Tibial nerve (tissue), 4 donors: Measurements from ENCODE around the gene STAT5A. TPM values are rescaled to one million over a fixed set of nuclear protein-coding genes. Genes with fewer than 3 reads are reported as not detected.
A peak's percentile ranks its signal among the peaks of the same experiment; 100 is the strongest.

Source experiments
- DNase-seq, 2 donors: peaks; one replicate each; pipeline ENCODE4 v3.0.0-alpha.2; 2019; ENCODE audit warnings: low spot score in 2 of 2
- H3K27ac ChIP-seq, 4 donors: fragments of 200-600 bp; sonication (generic) in 3 of 4; one replicate each; pipeline ENCODE4 v1.5.1; 2017 to 2019; ENCODE audit warnings: mild to moderate bottlenecking in 1 of 4
- H3K27me3 ChIP-seq, 2 donors: fragments of 200-600 bp; sonication (generic) in 1 of 2; one replicate each; pipeline versions ENCODE4 v1.5.1 to v1.6.0; 2017 to 2019
- H3K36me3 ChIP-seq, 3 donors: fragments of 200-600 bp; sonication (generic); one replicate each; pipeline ENCODE4 v1.5.1; 2018 to 2019
- H3K4me1 ChIP-seq, 4 donors: fragments of 200-600 bp; sonication (generic) in 3 of 4; one replicate each; pipeline ENCODE4 v1.5.1; 2017 to 2019
- H3K4me3 ChIP-seq, 4 donors: fragments of 200-600 bp; sonication (generic) in 3 of 4; one replicate each; pipeline ENCODE4 v1.5.1; 2017 to 2019; ENCODE audit warnings: mild to moderate bottlenecking in 1 of 4, moderate library complexity in 1 of 4
- H3K9me3 ChIP-seq, 4 donors: fragments of 200-600 bp; sonication (generic) in 3 of 4; one replicate each; pipeline ENCODE4 v1.5.1; 2017 to 2019
- CTCF ChIP-seq, 5 experiments: fragments of 200-600 bp in 3 of 5; fragments of 450-650 bp in 2 of 5; sonication (generic) in 3 of 5; IDR thresholded peaks; one replicate each; pipeline ENCODE4 v1.5.1; 2016 to 2019; ENCODE audit warnings: antibody characterized with exemption in 5 of 5, mild to moderate bottlenecking in 3 of 5, moderate library complexity in 2 of 5
- EP300 ChIP-seq, 2 donors: sonication (generic); formaldehyde crosslinking; IDR thresholded peaks; one replicate each; pipeline ENCODE4 v1.6.1; 2017; ENCODE audit warnings: antibody characterized with exemption in 2 of 2, mild to moderate bottlenecking in 1 of 2
- POLR2A ChIP-seq, 2 donors: fragments of 450-650 bp; IDR thresholded peaks; one replicate each; pipeline ENCODE4 v1.6.1; 2017; ENCODE audit warnings: antibody characterized with exemption in 2 of 2, mild to moderate bottlenecking in 2 of 2, moderate library complexity in 2 of 2
- WGBS, 2 donors: methylation state at CpG; one replicate each; pipeline ENCODE4 v1.1.5; 2018; 5-methylcytosine and 5-hydroxymethylcytosine counted together
- total RNA-seq, 4 donors: library from RNA; depleted of rRNA; stranded (reverse); fragments of >200 nt; gene quantifications; one replicate each; pipeline ENCODE4 v1.1.0, GENCODE V29; 2016

STAT5A gene
- total RNA-seq, 4 donors from 2014 or later, result 95.2 to 150 (median 127) TPM

GRCh38 chr17:42266462-42266861, 21.8 kb upstream of the STAT5A start:
- Histone ChIP-seq H3K4me1 (peaks cover 0 to 32% (median 8%) of the 10 kb centered on the region in 4 donors), H3K9me3 (no peaks in the 10 kb centered on the region), H3K36me3 (no peaks in the 10 kb centered on the region), H3K4me3 (no peak overlapping the region), H3K27me3 (no peaks in the 10 kb centered on the region), H3K27ac (no peak overlapping the region)
- TF ChIP-seq CTCF (IDR thresholded peaks at IDR 0.05) (no peak), POLR2A (IDR thresholded peaks at IDR 0.05) (no peak), EP300 (IDR thresholded peaks at IDR 0.05) (no peak)
- WGBS, 2 donors, result 87 to 96% methylated on average over 2 of the region's 2 CpGs
- DNase-seq, result no peak

GRCh38 chr17:42266918-42267766, 21.2 kb upstream of the STAT5A start:
- no peak overlapping the region for H3K4me3 ChIP-seq
- H3K4me1 ChIP-seq, result peaks cover 0 to 38% (median 8%) of the 10 kb centered on the region in 4 donors
- WGBS, 2 donors, result 58 to 67% methylated on average over 9 of the region's 9 CpGs
- no peaks in the 10 kb centered on the region for H3K9me3 ChIP-seq
- TF ChIP-seq EP300 (IDR thresholded peaks at IDR 0.05) (no peak), POLR2A (IDR thresholded peaks at IDR 0.05) (no peak), CTCF (IDR thresholded peaks at IDR 0.05) (no peak)
- H3K27ac ChIP-seq, result no peak overlapping the region
- H3K36me3 ChIP-seq, result no peaks in the 10 kb centered on the region
- H3K27me3 ChIP-seq, result no peaks in the 10 kb centered on the region
- DNase-seq, result no peak

GRCh38 chr17:42268236-42268635, 20.1 kb upstream of the STAT5A start:
- no peak for TF ChIP-seq CTCF (IDR thresholded peaks at IDR 0.05)
- TF ChIP-seq EP300 (IDR thresholded peaks at IDR 0.05), result no peak
- no peak for TF ChIP-seq POLR2A (IDR thresholded peaks at IDR 0.05)
- 91% methylated on average over 5 of the region's 5 CpGs for WGBS, 2 donors

GRCh38 chr17:42270170-42270535, 18.1 kb upstream of the STAT5A start:
- Histone ChIP-seq H3K27me3 (no peaks in the 10 kb centered on the region), H3K4me1 (peaks cover 0 to 68% (median 27%) of the 10 kb centered on the region in 4 donors), H3K9me3 (no peaks in the 10 kb centered on the region), H3K4me3 (no peak overlapping the region), H3K27ac (peak overlapping the region in 1 of 4 donors; percentile 13), H3K36me3 (no peaks in the 10 kb centered on the region)
- DNase-seq, result no peak
- TF ChIP-seq POLR2A (IDR thresholded peaks at IDR 0.05) (no peak), CTCF (IDR thresholded peaks at IDR 0.05) (no peak), EP300 (IDR thresholded peaks at IDR 0.05) (no peak)
- 46 to 52% methylated on average over 4 of the region's 4 CpGs for WGBS, 2 donors

More at GRCh38 chr17:42268236-42268635, 20.1 kb upstream of the STAT5A start:
- DNase-seq, result no peak
- H3K9me3 ChIP-seq, result no peaks in the 10 kb centered on the region
- peaks cover 0 to 49% (median 13%) of the 10 kb centered on the region in 4 donors for H3K4me1 ChIP-seq
- H3K27me3 ChIP-seq, result no peaks in the 10 kb centered on the region
- no peaks in the 10 kb centered on the region for H3K36me3 ChIP-seq
- H3K27ac ChIP-seq, result no peak overlapping the region
- H3K4me3 ChIP-seq, result no peak overlapping the region

GRCh38 chr17:42270596-42270995, 17.7 kb upstream of the STAT5A start:
- Histone ChIP-seq H3K4me1 (peaks cover 0 to 66% (median 27%) of the 10 kb centered on the region in 4 donors), H3K36me3 (no peaks in the 10 kb centered on the region), H3K9me3 (no peaks in the 10 kb centered on the region), H3K4me3 (no peak overlapping the region), H3K27ac (no peak overlapping the region), H3K27me3 (no peaks in the 10 kb centered on the region)
- TF ChIP-seq CTCF (IDR thresholded peaks at IDR 0.05) (no peak), EP300 (IDR thresholded peaks at IDR 0.05) (peak in 1 of 2 donors; percentile 19), POLR2A (IDR thresholded peaks at IDR 0.05) (no peak)
- DNase-seq, result no peak
- 59 to 61% methylated on average over 6 of the region's 6 CpGs for WGBS, 2 donors
